ENCODE results near the gene IL17RD.
A peak's percentile ranks its signal among the peaks of the same experiment; 100 is the strongest.

Gene IL17RD

GRCh38 chr3:57105585-57105984, 59.6 kb downstream of the IL17RD start:
- H3K4me3 ChIP-seq (ENCODE audit: low read depth, low read length) = no peak overlapping the region
- TF ChIP-seq, protein P1, sequence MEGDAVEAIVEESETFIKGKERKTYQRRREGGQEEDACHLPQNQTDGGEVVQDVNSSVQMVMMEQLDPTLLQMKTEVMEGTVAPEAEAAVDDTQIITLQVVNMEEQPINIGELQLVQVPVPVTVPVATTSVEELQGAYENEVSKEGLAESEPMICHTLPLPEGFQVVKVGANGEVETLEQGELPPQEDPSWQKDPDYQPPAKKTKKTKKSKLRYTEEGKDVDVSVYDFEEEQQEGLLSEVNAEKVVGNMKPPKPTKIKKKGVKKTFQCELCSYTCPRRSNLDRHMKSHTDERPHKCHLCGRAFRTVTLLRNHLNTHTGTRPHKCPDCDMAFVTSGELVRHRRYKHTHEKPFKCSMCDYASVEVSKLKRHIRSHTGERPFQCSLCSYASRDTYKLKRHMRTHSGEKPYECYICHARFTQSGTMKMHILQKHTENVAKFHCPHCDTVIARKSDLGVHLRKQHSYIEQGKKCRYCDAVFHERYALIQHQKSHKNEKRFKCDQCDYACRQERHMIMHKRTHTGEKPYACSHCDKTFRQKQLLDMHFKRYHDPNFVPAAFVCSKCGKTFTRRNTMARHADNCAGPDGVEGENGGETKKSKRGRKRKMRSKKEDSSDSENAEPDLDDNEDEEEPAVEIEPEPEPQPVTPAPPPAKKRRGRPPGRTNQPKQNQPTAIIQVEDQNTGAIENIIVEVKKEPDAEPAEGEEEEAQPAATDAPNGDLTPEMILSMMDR (IDR thresholded peaks at IDR 0.05; ENCODE audit: low read depth, low read length) = no peak

- TF ChIP-seq, protein P1 (IDR thresholded peaks at IDR 0.05; ENCODE audit: low read depth, low read length) = peak; percentile 88
- H3K4me3 ChIP-seq (ENCODE audit: low read depth, low read length) = no peak overlapping the region
Measured at GRCh38 chr3:57100046-57100695, 65.0 kb downstream of the IL17RD start.

GRCh38 chr3:57098418-57099310, 66.5 kb downstream of the IL17RD start:
- H3K4me3 ChIP-seq (ENCODE audit: low read depth, low read length) = no peak overlapping the region
- TF ChIP-seq, protein P1 (IDR thresholded peaks at IDR 0.05; ENCODE audit: low read depth, low read length) = no peak

GRCh38 chr3:57097536-57097935, 67.6 kb downstream of the IL17RD start:
- TF ChIP-seq, protein P1 (IDR thresholded peaks at IDR 0.05; ENCODE audit: low read depth, low read length) = no peak
- H3K4me3 ChIP-seq (ENCODE audit: low read depth, low read length) = no peak overlapping the region

- H3K4me3 ChIP-seq (ENCODE audit: low read depth, low read length) = no peak overlapping the region
- TF ChIP-seq, protein P1 (IDR thresholded peaks at IDR 0.05; ENCODE audit: low read depth, low read length) = no peak
Measured at GRCh38 chr3:57095363-57095762, 69.8 kb downstream of the IL17RD start.

GRCh38 chr3:57094575-57094974, 70.6 kb downstream of the IL17RD start:
- TF ChIP-seq, protein P1 (IDR thresholded peaks at IDR 0.05; ENCODE audit: low read depth, low read length) = no peak
- no peak overlapping the region for H3K4me3 ChIP-seq (ENCODE audit: low read depth, low read length)

GRCh38 chr3:57093971-57094535, 71.1 kb downstream of the IL17RD start:
- TF ChIP-seq, protein P1 (IDR thresholded peaks at IDR 0.05; ENCODE audit: low read depth, low read length) = no peak
- no peak overlapping the region for H3K4me3 ChIP-seq (ENCODE audit: low read depth, low read length)

All from WI38 (cell line).